Uterus (tissue), 2 donors: ENCODE data around the gene ZRANB3.

Experiments used
- POLR2A ChIP-seq, 2 donors: fragments of 450-650 bp; IDR thresholded peaks; one replicate each; pipeline ENCODE4 v1.6.1; 2016; ENCODE audit warnings: antibody characterized with exemption in 2 of 2, mild to moderate bottlenecking in 1 of 2, moderate library complexity in 1 of 2
- TF ChIP-seq, protein P1 (sequence below), 4 experiments: fragments of 200-600 bp in 2 of 4; fragments of 450-650 bp in 2 of 4; sonication (generic) in 2 of 4; IDR thresholded peaks; one replicate each; pipeline ENCODE4 v1.5.1; 2016 to 2019; ENCODE audit warnings: antibody characterized with exemption in 4 of 4, mild to moderate bottlenecking in 2 of 4, moderate library complexity in 1 of 4

DNA sequence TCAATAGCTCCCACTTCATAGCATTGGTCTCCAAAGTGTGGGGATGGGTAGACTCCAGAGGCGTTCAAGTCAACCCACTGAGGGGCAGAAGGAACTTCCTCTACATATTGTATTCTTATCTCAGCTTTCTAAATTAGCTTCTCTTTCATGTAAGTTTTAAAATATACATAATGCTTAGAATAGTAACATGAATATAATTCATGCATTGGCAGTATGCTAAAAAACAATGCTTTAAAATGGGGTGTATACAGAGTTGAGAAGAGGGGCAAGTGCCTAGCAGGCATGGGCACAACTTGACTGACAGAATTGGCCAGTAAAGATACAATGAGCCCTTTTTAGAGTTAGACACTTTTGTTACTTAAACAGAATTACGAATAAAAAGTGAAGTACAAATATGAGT is 212.2 kb downstream of the ZRANB3 start:
- TF ChIP-seq, protein P1, sequence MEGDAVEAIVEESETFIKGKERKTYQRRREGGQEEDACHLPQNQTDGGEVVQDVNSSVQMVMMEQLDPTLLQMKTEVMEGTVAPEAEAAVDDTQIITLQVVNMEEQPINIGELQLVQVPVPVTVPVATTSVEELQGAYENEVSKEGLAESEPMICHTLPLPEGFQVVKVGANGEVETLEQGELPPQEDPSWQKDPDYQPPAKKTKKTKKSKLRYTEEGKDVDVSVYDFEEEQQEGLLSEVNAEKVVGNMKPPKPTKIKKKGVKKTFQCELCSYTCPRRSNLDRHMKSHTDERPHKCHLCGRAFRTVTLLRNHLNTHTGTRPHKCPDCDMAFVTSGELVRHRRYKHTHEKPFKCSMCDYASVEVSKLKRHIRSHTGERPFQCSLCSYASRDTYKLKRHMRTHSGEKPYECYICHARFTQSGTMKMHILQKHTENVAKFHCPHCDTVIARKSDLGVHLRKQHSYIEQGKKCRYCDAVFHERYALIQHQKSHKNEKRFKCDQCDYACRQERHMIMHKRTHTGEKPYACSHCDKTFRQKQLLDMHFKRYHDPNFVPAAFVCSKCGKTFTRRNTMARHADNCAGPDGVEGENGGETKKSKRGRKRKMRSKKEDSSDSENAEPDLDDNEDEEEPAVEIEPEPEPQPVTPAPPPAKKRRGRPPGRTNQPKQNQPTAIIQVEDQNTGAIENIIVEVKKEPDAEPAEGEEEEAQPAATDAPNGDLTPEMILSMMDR (IDR thresholded peaks at IDR 0.05) = no peak
- TF ChIP-seq POLR2A (IDR thresholded peaks at IDR 0.05) = no peak
